ENCODE results near the gene GPER1.

GPER1 gene

DNA sequence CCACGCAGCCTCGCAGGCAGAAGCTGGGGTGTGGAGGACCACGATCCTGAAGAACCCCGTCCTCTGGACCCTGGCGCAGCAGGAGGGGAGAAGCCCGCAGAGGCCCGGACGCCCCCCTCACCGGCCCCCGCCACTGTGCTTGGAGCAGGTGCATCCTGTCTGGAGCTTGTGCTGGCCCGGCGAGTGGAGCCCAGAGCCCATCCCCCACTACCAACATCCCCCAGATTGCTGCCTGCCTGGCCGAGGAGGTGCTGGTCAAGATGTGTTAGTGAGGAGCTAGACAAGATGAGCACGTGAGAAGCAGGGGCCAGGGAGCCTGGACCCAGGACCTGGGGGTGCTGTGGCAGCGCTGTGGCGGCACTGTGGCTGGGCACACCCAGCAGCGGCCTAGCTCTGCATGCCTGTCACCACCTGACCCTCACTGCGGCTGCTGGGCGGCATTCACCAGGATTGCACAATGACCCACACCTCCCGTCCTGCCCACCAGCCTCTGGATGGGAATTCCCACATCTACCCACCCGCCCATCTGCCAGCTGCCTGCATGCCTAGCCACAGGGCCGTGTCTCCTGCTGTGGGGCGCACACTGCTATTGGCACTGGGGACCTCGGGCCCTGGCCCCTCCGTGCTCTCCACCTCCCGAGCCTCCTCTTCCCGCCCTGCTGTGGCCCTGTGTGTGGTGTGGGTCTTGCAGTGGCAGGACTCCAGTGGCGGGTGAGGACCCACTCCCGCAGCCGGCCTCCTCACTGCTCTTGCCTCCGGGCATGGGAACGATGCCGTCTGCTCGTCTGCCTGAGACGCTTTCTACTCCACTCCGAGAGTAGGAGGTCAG, 31.7 kb upstream of the GPER1 start:
- Histone ChIP-seq H3K4me3 (ENCODE audit: low read depth in 1 of 2, low read length in 2 of 2) (peak overlapping the region in 1 of 2 donors; percentile 55), H3K27me3 (ENCODE audit: control insufficient read depth in 1 of 2, insufficient read depth in 2 of 2, low read length in 2 of 2) (no peaks in the 10 kb centered on the region), H3K9ac (ENCODE audit: low read length) (no peak overlapping the region), H3K36me3 (ENCODE audit: insufficient read depth, low read length) (no peaks in the 10 kb centered on the region), H3K27ac (ENCODE audit: low read depth, low read length) (no peak overlapping the region), H3K4me1 (ENCODE audit: insufficient read depth, low read length) (peaks cover 44% of the 10 kb centered on the region), H3K9me3 (ENCODE audit: low read length) (no peaks in the 10 kb centered on the region)

DNA sequence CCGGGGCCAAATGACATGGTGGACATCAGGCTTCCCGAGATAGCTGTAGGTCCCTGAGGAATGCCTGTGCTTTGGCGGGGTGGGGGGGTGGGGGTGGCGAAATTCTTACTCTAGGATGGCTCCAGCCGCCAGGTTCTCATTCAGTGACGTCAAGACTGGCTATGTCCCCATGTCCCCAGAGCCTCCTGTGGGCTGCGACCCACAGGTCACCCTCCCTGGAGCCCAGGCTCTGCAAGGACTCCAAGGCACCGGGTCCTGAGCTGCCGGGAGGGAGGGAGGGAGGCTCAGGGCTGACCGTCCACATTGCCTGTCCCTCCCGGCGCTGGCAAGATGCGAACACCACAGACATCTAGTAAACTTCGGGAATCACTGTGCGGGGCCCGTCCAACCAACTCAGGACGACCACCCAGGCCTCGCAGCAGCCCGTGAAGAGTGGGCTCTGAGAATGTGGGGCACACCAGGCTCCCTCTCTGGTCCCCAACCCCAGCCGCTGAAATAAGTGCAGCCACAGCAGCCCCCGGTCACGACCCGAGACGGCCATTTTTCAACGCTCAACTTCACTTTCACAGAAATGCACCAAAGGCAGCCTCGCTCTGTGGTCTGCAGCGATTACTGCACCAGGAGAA, 31.0 kb upstream of the GPER1 start:
- no peaks in the 10 kb centered on the region for H3K36me3 ChIP-seq (ENCODE audit: insufficient read depth, low read length)
- H3K4me1 ChIP-seq (ENCODE audit: insufficient read depth, low read length): peaks cover 37% of the 10 kb centered on the region
- H3K27me3 ChIP-seq (ENCODE audit: control insufficient read depth in 1 of 2, insufficient read depth in 2 of 2, low read length in 2 of 2): no peaks in the 10 kb centered on the region
- H3K9ac ChIP-seq (ENCODE audit: low read length): no peak overlapping the region
- H3K4me3 ChIP-seq (ENCODE audit: low read depth in 1 of 2, low read length in 2 of 2): no peak overlapping the region
- no peak overlapping the region for H3K27ac ChIP-seq (ENCODE audit: low read depth, low read length)
- no peaks in the 10 kb centered on the region for H3K9me3 ChIP-seq (ENCODE audit: low read length)

DNA sequence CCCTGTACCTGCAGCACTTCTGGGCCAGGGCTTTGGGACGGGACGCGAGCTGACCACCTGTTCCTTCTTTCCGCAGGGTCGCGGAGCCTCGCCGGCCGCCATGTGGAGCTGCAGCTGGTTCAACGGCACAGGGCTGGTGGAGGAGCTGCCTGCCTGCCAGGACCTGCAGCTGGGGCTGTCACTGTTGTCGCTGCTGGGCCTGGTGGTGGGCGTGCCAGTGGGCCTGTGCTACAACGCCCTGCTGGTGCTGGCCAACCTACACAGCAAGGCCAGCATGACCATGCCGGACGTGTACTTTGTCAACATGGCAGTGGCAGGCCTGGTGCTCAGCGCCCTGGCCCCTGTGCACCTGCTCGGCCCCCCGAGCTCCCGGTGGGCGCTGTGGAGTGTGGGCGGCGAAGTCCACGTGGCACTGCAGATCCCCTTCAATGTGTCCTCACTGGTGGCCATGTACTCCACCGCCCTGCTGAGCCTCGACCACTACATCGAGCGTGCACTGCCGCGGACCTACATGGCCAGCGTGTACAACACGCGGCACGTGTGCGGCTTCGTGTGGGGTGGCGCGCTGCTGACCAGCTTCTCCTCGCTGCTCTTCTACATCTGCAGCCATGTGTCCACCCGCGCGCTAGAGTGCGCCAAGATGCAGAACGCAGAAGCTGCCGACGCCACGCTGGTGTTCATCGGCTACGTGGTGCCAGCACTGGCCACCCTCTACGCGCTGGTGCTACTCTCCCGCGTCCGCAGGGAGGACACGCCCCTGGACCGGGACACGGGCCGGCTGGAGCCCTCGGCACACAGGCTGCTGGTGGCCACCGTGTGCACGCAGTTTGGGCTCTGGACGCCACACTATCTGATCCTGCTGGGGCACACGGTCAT, 30.3 kb upstream of the GPER1 start:
- Histone ChIP-seq H3K27ac (ENCODE audit: low read depth, low read length) (no peak overlapping the region), H3K27me3 (ENCODE audit: control insufficient read depth in 1 of 2, insufficient read depth in 2 of 2, low read length in 2 of 2) (no peaks in the 10 kb centered on the region), H3K4me1 (ENCODE audit: insufficient read depth, low read length) (peaks cover 31% of the 10 kb centered on the region), H3K9ac (ENCODE audit: low read length) (no peak overlapping the region), H3K9me3 (ENCODE audit: low read length) (no peaks in the 10 kb centered on the region), H3K4me3 (ENCODE audit: low read depth in 1 of 2, low read length in 2 of 2) (no peak overlapping the region), H3K36me3 (ENCODE audit: insufficient read depth, low read length) (no peaks in the 10 kb centered on the region)

DNA sequence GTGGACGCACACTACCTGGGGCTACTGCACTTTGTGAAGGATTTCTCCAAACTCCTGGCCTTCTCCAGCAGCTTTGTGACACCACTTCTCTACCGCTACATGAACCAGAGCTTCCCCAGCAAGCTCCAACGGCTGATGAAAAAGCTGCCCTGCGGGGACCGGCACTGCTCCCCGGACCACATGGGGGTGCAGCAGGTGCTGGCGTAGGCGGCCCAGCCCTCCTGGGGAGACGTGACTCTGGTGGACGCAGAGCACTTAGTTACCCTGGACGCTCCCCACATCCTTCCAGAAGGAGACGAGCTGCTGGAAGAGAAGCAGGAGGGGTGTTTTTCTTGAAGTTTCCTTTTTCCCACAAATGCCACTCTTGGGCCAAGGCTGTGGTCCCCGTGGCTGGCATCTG, 29.6 kb upstream of the GPER1 start:
- H3K27me3 ChIP-seq (ENCODE audit: control insufficient read depth in 1 of 2, insufficient read depth in 2 of 2, low read length in 2 of 2): no peaks in the 10 kb centered on the region
- no peaks in the 10 kb centered on the region for H3K9me3 ChIP-seq (ENCODE audit: low read length)
- H3K36me3 ChIP-seq (ENCODE audit: insufficient read depth, low read length): no peaks in the 10 kb centered on the region
- no peak overlapping the region for H3K4me3 ChIP-seq (ENCODE audit: low read depth in 1 of 2, low read length in 2 of 2)
- no peak overlapping the region for H3K9ac ChIP-seq (ENCODE audit: low read length)
- peaks cover 28% of the 10 kb centered on the region for H3K4me1 ChIP-seq (ENCODE audit: insufficient read depth, low read length)
- H3K27ac ChIP-seq (ENCODE audit: low read depth, low read length): no peak overlapping the region

DNA sequence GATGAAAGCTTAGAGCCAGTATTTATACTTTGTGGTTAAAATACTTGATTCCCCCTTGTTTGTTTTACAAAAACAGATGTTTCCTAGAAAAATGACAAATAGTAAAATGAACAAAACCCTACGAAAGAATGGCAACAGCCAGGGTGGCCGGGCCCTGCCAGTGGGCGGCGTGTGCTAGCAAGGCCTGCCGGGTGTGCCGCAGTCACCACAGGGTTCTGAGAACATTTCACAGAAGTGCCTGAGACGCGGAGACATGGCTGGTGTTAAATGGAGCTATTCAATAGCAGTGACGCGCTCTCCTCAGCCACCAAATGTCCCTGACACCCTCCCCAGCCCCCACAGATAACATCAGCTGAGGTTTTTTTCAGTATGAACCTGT, 29.1 kb upstream of the GPER1 start:
- no peaks in the 10 kb centered on the region for H3K27me3 ChIP-seq (ENCODE audit: control insufficient read depth in 1 of 2, insufficient read depth in 2 of 2, low read length in 2 of 2)
- H3K9me3 ChIP-seq (ENCODE audit: low read length): no peaks in the 10 kb centered on the region
- no peak overlapping the region for H3K9ac ChIP-seq (ENCODE audit: low read length)
- peaks cover 26% of the 10 kb centered on the region for H3K4me1 ChIP-seq (ENCODE audit: insufficient read depth, low read length)
- no peak overlapping the region for H3K27ac ChIP-seq (ENCODE audit: low read depth, low read length)
- no peak overlapping the region for H3K4me3 ChIP-seq (ENCODE audit: low read depth in 1 of 2, low read length in 2 of 2)
- no peaks in the 10 kb centered on the region for H3K36me3 ChIP-seq (ENCODE audit: insufficient read depth, low read length)

DNA sequence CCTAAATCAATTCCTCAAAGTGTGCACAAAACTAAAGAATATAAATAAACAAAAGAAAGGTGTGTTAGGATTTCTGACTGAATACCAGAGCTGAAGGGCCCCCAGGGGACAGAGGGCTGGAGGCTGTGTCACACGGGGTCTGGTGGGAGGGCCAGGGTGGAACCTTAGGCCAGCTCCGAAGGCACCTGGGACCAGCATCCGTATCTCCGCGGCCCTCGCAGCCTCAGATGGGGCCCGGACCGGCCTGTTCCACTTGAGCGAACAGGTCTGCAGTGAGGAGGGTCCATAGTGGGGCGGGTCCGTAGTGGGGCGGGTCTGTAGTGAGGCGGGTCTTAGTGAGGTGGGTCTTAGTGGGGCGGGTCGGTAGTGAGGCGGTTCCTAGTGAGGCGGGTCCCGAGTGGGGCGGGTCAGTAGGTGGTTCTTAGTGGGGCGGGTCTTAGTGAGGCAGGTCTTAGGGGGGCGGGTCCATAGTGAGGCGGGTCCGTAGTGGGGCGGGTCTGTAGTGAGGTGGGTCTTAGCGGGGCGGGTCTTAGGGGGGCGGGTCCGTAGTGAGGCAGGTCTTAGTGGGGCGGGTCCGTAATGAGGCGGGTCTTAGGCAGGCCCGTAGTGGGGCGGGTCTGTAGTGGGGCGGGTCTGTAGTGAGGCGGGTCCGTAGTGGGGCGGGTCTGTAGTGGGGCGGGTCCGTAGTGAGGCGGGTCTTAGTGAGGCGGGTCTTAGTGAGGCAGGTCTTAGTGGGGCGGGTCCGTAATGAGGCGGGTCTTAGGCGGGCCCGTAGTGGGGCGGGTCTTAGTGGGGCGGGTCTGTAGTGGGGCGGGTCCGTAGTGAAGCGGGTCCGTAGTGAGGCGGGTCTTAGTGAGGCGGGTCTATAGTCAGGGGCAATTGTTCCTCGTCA, 28.5 kb upstream of the GPER1 start:
- no peak overlapping the region for H3K9ac ChIP-seq (ENCODE audit: low read length)
- H3K27ac ChIP-seq (ENCODE audit: low read depth, low read length): no peak overlapping the region
- H3K9me3 ChIP-seq (ENCODE audit: low read length): no peaks in the 10 kb centered on the region
- H3K36me3 ChIP-seq (ENCODE audit: insufficient read depth, low read length): no peaks in the 10 kb centered on the region
- H3K4me3 ChIP-seq (ENCODE audit: low read depth in 1 of 2, low read length in 2 of 2): no peak overlapping the region
- peaks cover 20% of the 10 kb centered on the region for H3K4me1 ChIP-seq (ENCODE audit: insufficient read depth, low read length)
- H3K27me3 ChIP-seq (ENCODE audit: control insufficient read depth in 1 of 2, insufficient read depth in 2 of 2, low read length in 2 of 2): no peaks in the 10 kb centered on the region

DNA sequence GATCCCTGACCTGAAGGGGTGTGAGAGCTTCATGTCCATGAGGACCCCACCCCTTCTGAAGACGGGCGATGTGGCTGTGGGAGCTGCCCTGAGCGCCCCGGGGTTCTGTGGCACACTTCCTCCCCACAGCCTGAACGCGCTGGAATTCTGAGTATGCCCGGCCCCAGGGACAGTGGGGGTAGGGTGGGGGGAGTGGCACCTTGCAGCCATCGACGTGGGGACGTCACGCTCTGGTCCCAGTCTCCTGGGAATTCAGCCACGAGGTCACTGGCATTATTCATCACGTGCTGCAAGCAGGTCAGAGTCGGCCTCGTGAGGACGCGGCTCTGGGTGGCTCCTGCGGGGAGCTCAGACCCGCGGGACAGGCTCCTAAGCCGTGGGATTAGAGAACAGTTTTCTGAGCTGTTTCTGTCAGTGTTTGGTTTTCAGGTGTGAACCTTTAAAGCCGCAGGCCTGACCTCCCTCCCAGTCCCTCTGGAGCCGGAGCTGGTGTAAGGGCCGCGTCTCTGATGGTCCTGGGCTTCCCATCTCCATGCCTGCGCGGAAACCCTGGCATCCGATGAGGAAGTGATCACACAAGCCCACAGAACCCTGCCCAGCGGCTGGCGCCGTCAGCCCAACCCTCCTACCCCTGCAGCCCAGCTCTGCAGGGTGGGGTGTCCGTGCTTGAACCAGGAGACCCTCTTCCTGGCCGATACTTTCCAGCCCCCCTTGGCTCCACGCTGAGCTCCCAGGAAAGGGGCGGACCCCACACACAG, 27.4 kb upstream of the GPER1 start:
- no peak overlapping the region for H3K27ac ChIP-seq (ENCODE audit: low read depth, low read length)

DNA sequence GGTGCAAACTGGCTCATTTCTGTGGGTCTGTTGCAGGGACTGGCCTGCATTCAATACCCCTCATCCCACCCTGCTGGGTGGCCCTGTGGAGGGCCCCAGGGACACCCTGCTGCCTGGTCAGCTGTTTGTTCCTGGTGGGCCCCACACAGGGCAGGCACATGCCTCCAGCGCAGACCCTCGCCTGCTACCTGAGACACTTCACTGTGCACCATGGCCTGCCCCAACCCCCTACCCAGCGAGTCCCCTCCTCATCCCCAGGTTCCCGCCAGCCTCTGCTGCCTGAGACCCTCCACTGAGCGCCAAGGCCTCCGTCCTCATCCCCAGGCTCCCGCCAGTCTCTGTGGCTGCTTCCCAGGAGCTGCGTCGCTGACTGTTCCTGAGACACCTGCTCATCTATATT, 26.7 kb upstream of the GPER1 start:
- Histone ChIP-seq H3K9me3 (ENCODE audit: low read length) (no peaks in the 10 kb centered on the region), H3K4me1 (ENCODE audit: insufficient read depth, low read length) (peaks cover 12% of the 10 kb centered on the region), H3K27ac (ENCODE audit: low read depth, low read length) (no peak overlapping the region), H3K4me3 (ENCODE audit: low read depth in 1 of 2, low read length in 2 of 2) (no peak overlapping the region), H3K36me3 (ENCODE audit: insufficient read depth, low read length) (no peaks in the 10 kb centered on the region), H3K9ac (ENCODE audit: low read length) (no peak overlapping the region), H3K27me3 (ENCODE audit: control insufficient read depth in 1 of 2, insufficient read depth in 2 of 2, low read length in 2 of 2) (peaks cover 0 to 3% of the 10 kb centered on the region in 2 donors)

More for the DNA sequence above, 27.4 kb upstream of the GPER1 start:
- Histone ChIP-seq H3K36me3 (ENCODE audit: insufficient read depth, low read length) (no peaks in the 10 kb centered on the region), H3K9ac (ENCODE audit: low read length) (no peak overlapping the region), H3K4me3 (ENCODE audit: low read depth in 1 of 2, low read length in 2 of 2) (no peak overlapping the region), H3K27me3 (ENCODE audit: control insufficient read depth in 1 of 2, insufficient read depth in 2 of 2, low read length in 2 of 2) (peaks cover 0 to 3% of the 10 kb centered on the region in 2 donors), H3K4me1 (ENCODE audit: insufficient read depth, low read length) (peaks cover 13% of the 10 kb centered on the region), H3K9me3 (ENCODE audit: low read length) (no peaks in the 10 kb centered on the region)

DNA sequence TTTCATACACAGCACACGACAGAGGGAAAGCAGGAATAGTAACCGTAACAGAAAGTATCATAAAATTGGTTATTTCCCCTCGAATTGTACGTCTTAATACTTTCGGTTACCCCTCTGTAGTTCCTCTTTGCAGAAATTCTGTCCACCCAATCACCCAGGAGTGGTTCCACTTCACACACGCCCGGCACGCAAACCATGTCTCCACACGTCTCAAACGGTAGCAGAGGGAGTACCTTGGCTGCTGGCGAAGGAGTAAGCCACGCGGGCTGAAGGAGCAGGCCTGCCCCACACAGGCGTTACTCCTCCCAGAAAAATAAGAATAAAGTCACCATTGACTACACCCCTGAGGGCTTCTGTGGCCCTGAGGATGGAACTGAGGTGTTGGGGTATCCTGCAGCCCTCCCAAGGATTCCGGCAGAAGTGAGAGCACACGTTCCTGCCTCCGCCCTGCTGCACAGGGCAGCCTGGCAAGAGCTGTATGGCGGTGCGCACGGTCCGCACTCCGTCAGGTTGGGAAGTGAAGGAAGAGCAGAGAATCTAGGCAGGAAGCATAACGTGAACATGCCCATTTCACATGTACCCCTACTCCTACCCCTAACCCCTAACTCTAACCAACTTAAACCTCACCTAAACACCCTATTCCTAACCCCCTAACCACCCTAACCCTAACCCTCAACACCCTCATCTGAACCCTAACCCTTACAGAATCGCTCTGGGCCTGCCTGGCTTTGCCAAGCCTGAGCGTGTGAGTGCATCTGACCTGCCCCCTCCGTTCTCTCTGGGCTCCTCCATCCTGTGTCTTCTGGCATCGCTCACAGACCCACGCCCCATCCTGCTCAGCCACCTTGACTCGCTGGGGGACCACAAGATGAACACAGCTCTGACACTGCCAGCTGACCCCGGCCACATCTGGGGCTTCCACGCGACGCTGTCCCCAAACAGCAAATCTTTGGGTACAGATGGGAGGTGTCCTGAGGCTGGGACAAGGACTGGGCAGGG, 25.3 kb upstream of the GPER1 start:
- Histone ChIP-seq H3K27me3 (ENCODE audit: control insufficient read depth in 1 of 2, insufficient read depth in 2 of 2, low read length in 2 of 2) (peaks cover 0 to 3% of the 10 kb centered on the region in 2 donors), H3K27ac (ENCODE audit: low read depth, low read length) (no peak overlapping the region), H3K4me3 (ENCODE audit: low read depth in 1 of 2, low read length in 2 of 2) (no peak overlapping the region), H3K4me1 (ENCODE audit: insufficient read depth, low read length) (peaks cover 9% of the 10 kb centered on the region), H3K9ac (ENCODE audit: low read length) (no peak overlapping the region), H3K36me3 (ENCODE audit: insufficient read depth, low read length) (no peaks in the 10 kb centered on the region), H3K9me3 (ENCODE audit: low read length) (no peaks in the 10 kb centered on the region)

Measured in muscle layer of colon (tissue), 2 donors.